HepG2 (cell line): Measurements from ENCODE around the gene HTR3C. TPM values are rescaled to one million over a fixed set of nuclear protein-coding genes. Genes with fewer than 3 reads are reported as not detected.

ENCODE experiments used
- ATAC-seq: fragments of 200-7000 bp; cut with Tn5 transposase; 3 replicates; pipeline ENCODE4 v1.9.1; 2020; ENCODE audit warnings: mild to moderate bottlenecking, moderate library complexity
- BruUV-seq: library from RNA; stranded (reverse); fragments of 400-500 nt; replicated peaks from 2 replicates; lab custom pipeline; 2021; lab: Mats Ljungman, UMichigan
- CTCF ChIA-PET: fragments of 300-600 bp; formaldehyde crosslinking; extraction: SDS; loops from one replicate; lab custom pipeline; 2021; ENCODE audit warnings: low total read pairs, inconsistent platforms, low intra/inter-chr PET ratio; lab: Yijun Ruan, JAX
- POLR2A ChIA-PET: fragments of 350-600 bp; sonication (Branson Sonifier 250); formaldehyde crosslinking; loops from one replicate; lab custom pipeline; 2020; ENCODE audit warnings: antibody characterized with exemption, inconsistent platforms; lab: Yijun Ruan, JAX
- DNase-seq: peaks from one replicate; pipeline ENCODE4 v3.0.0-alpha.2; 2015; ENCODE audit warnings: low spot score
- FAIRE-seq: peaks from 3 replicates; lab custom pipeline; 2011; peaks lifted over from hg19 to GRCh38; lab: Jason Lieb, UNC
- H2AFZ ChIP-seq: one replicate; pipeline ENCODE4 v1.6.1; 2011; ENCODE audit warnings: low read length, inconsistent platforms
- H3K27ac ChIP-seq: fragments of 300-600 bp; 3 replicates; pipeline ENCODE4 v1.8.0; 2011; ENCODE audit warnings: mixed run types, mild to moderate bottlenecking, mixed read lengths, low read length, inconsistent platforms; ENCODE audit not compliant: insufficient read depth; ENCODE audit errors: extremely low read length
- H3K27me3 ChIP-seq, 2 experiments: fragments of 200-600 bp in 1 of 2; 2 replicates in 1 of 2; 3 replicates in 1 of 2; pipeline versions ENCODE4 v1.6.0 to v1.8.0; 2011; ENCODE audit warnings: low read length in 2 of 2, mild to moderate bottlenecking in 2 of 2, moderate library complexity in 2 of 2, inconsistent platforms in 1 of 2; ENCODE audit not compliant: insufficient read depth in 2 of 2, control insufficient read depth in 1 of 2
- H3K36me3 ChIP-seq, 2 experiments: fragments of 200-600 bp in 1 of 2; replicated peaks in 1 of 2; 2 replicates in 1 of 2; 3 replicates in 1 of 2; pipeline versions ENCODE4 v1.5.1 to v1.8.0; 2011; ENCODE audit warnings: low read length in 2 of 2, inconsistent platforms in 1 of 2; ENCODE audit not compliant: insufficient read depth in 2 of 2, control insufficient read depth in 1 of 2
- H3K4me1 ChIP-seq: 2 replicates; pipeline ENCODE4 v1.5.1; 2012; ENCODE audit warnings: low read length, inconsistent platforms; ENCODE audit not compliant: insufficient read depth
- H3K4me2 ChIP-seq: 2 replicates; pipeline ENCODE4 v1.6.0; 2011; ENCODE audit warnings: low read depth, low read length, inconsistent platforms
- H3K4me3 ChIP-seq, 3 experiments: fragments of 200-600 bp in 1 of 3; sonication (generic), shearing (Covaris generic) in 1 of 3; replicated peaks in 1 of 3; 2 replicates each; pipeline ENCODE4 v1.5.1; 2011 to 2016; ENCODE audit warnings: low read length in 3 of 3, inconsistent platforms in 2 of 3, low read depth in 2 of 3, mild to moderate bottlenecking in 2 of 3, control low read depth in 1 of 3, mixed read lengths in 1 of 3; ENCODE audit not compliant: insufficient read depth in 1 of 3
- H3K79me2 ChIP-seq: one replicate; pipeline ENCODE4 v1.6.1; 2011; ENCODE audit warnings: low read length, inconsistent platforms; ENCODE audit not compliant: insufficient read depth
- H3K9ac ChIP-seq: 2 replicates; pipeline ENCODE4 v1.6.0; 2011; ENCODE audit warnings: mild to moderate bottlenecking, low read depth, low read length, inconsistent platforms; ENCODE audit not compliant: insufficient read depth
- H3K9me3 ChIP-seq: 2 replicates; pipeline ENCODE4 v1.5.1; 2012; ENCODE audit warnings: mild to moderate bottlenecking, low read length
- H4K20me1 ChIP-seq: 2 replicates; pipeline ENCODE4 v1.6.0; 2011; ENCODE audit warnings: inconsistent platforms, mild to moderate bottlenecking, low read length, moderate library complexity; ENCODE audit not compliant: insufficient read depth
- EEA1 ChIP-seq: sonication (generic); formaldehyde crosslinking; IDR thresholded peaks from 2 replicates; pipeline ENCODE4 v1.5.1; 2020; ENCODE audit warnings: mild to moderate bottlenecking, missing genetic modification reagents, borderline replicate concordance
- EP300 ChIP-seq, 3 experiments: sonication (generic) in 1 of 3; formaldehyde crosslinking in 1 of 3; IDR thresholded peaks; 2 replicates each; pipeline versions ENCODE4 v1.5.1 to v1.6.1; 2011 to 2020; ENCODE audit warnings: low read depth in 2 of 3, low read length in 2 of 3, borderline replicate concordance in 1 of 3, improper control_type of control experiment in 1 of 3, mild to moderate bottlenecking in 1 of 3, missing genetic modification reagents in 1 of 3, moderate library complexity in 1 of 3
- ERF ChIP-seq: IDR thresholded peaks from 2 replicates; pipeline ENCODE4 v1.6.1; 2018; ENCODE audit warnings: missing biosample characterization, missing genetic modification reagents
- FIP1L1 ChIP-seq: fragments of 200-400 bp; formaldehyde crosslinking; IDR thresholded peaks from 2 replicates; pipeline ENCODE4 v1.6.1; 2018; ENCODE audit warnings: low read depth, mild to moderate bottlenecking, low read length, moderate library complexity, borderline replicate concordance; ENCODE audit not compliant: insufficient read depth
- FOXO1 ChIP-seq: sonication (generic); formaldehyde crosslinking; IDR thresholded peaks from 2 replicates; pipeline ENCODE4 v1.4.0; 2020; ENCODE audit warnings: missing genetic modification reagents
- ISX ChIP-seq: sonication (generic); formaldehyde crosslinking; conservative IDR thresholded peaks from 2 replicates; pipeline ENCODE4 v1.5.0; 2020; ENCODE audit warnings: missing genetic modification reagents
- MIER2 ChIP-seq: IDR thresholded peaks from 2 replicates; pipeline ENCODE4 v1.6.1; 2016; ENCODE audit warnings: missing biosample characterization, missing genetic modification reagents
- NCOR1 ChIP-seq: fragments of 200-600 bp; sonication (generic); IDR thresholded peaks from 2 replicates; pipeline ENCODE4 v1.7.0; 2017; ENCODE audit warnings: antibody characterized with exemption, low read length, borderline replicate concordance
- ONECUT2 ChIP-seq: sonication (generic); formaldehyde crosslinking; IDR thresholded peaks from 2 replicates; pipeline ENCODE4 v1.4.0; 2020; ENCODE audit warnings: missing genetic modification reagents
- SAFB2 ChIP-seq: sonication (generic); formaldehyde crosslinking; IDR thresholded peaks from 2 replicates; pipeline ENCODE4 v1.5.1; 2020; ENCODE audit warnings: missing genetic modification reagents, low read depth, mild to moderate bottlenecking, borderline replicate concordance
- ZBTB42 ChIP-seq: sonication (generic); formaldehyde crosslinking; IDR thresholded peaks from 2 replicates; pipeline ENCODE4 v1.5.0; 2020; ENCODE audit warnings: mild to moderate bottlenecking, missing genetic modification reagents
- ZNF503 ChIP-seq: sonication (generic); formaldehyde crosslinking; IDR thresholded peaks from 2 replicates; pipeline ENCODE4 v1.4.0; 2020; ENCODE audit warnings: missing genetic modification reagents
- ZNF792 ChIP-seq: IDR thresholded peaks from 2 replicates; pipeline ENCODE4 v1.6.1; 2016
- WGBS: methylation state at CpG from one replicate; pipeline ENCODE4 v1.1.6; 2017; ENCODE audit warnings: low lambda C conversion rate; 5-methylcytosine and 5-hydroxymethylcytosine counted together
- in situ Hi-C: cut with HindIII; loops from 2 replicates; pipeline ENCODE4 v1.10.0; 2017; ENCODE audit warnings: low pct_unique_long_range_greater_than_20kb; ENCODE audit not compliant: extremely low pct_ligation_motif_present
- intact Hi-C: fragments of 100-400 bp; cut with micrococcal nuclease; formaldehyde crosslinking; loops from one replicate; pipeline ENCODE4 v1.10.0; 2022; ENCODE audit not compliant: unreplicated experiment
- polyA plus RNA-seq, 8 experiments: library from polyadenylated mRNA; depleted of rRNA in 3 of 8; stranded (reverse) in 7 of 8; unstranded in 1 of 8; fragments of >200 nt; fragmentation: Illumina TruSeq in 4 of 8; extraction: Trizol in 4 of 8; gene quantifications; 2 replicates each; pipeline versions ENCODE4 v1.2.1 to v1.2.3, GENCODE V29; 2011 to 2016; ENCODE audit warnings: low read depth in 4 of 8, missing spikeins in 1 of 8, mixed read lengths in 1 of 8; ENCODE audit not compliant: insufficient read depth in 1 of 8
- total RNA-seq, 5 experiments: library from RNA; depleted of rRNA; stranded (reverse); fragments of >200 nt; fragmentation: Illumina TruSeq; extraction: Trizol; gene quantifications; 2 replicates each; pipeline ENCODE4 v1.2.3, GENCODE V29; 2016; ENCODE audit warnings: low read depth in 1 of 5

Gene HTR3C
- total and polyA plus RNA-seq, 2 of the 13 experiments (the other 11 are each of a cell fraction or from before 2014, with no cell fraction given), result not detected

GRCh38 chr3:184050217-184050847 is 2.5 kb upstream of the HTR3C start (continued):
- TF ChIP-seq MIER2 (CRISPR knock-in tag) (no peak), ISX (CRISPR knock-in tag) (no peak), ZBTB42 (CRISPR knock-in tag) (no peak), FIP1L1 (no peak), ONECUT2 (no peak), SAFB2 (CRISPR knock-in tag) (no peak), NCOR1 (no peak)

GRCh38 chr3:184058029-184058428 is 5.2 kb downstream of the HTR3C start:
- peaks cover 0 to 16% of the 10 kb centered on the region in 2 experiments; a peak in 3 of 5 replicates for H3K27me3 ChIP-seq
- ATAC-seq, result no peak
- H3K27ac ChIP-seq, result no peak overlapping the region
- no peaks in the 10 kb centered on the region for H3K4me1 ChIP-seq
- no peak overlapping the region for H2AFZ ChIP-seq
- 22% methylated on average over 9 of the region's 9 CpGs for WGBS
- H3K9ac ChIP-seq, result no peak overlapping the region
- H3K36me3 ChIP-seq, result no peaks in the 10 kb centered on the region
- intact Hi-C loops, result no loop called here
- POLR2A ChIA-PET, result no interaction called here
- in situ Hi-C loops, result no loop called here
- TF ChIP-seq ZNF503 (CRISPR knock-in tag) (no peak), ERF (CRISPR knock-in tag) (no peak), ZNF792 (CRISPR knock-in tag) (no peak), EEA1 (CRISPR knock-in tag) (no peak), FOXO1 (CRISPR knock-in tag) (no peak), EP300 (IDR thresholded peaks at IDR 0.05; ENCODE audit: low read depth in 2 of 2, low read length in 2 of 2) (no peak), EP300 (CRISPR knock-in tag; IDR thresholded peaks at IDR 0.05; ENCODE audit: borderline replicate concordance) (no peak)
- no TSS peak for BruUV-seq
- DNase-seq, result no peak
- no peak overlapping the region for H3K4me3 ChIP-seq
- FAIRE-seq, result no peak
- H4K20me1 ChIP-seq, result no peaks in the 10 kb centered on the region
- CTCF ChIA-PET, result no interaction called here
- no peak overlapping the region for H3K4me2 ChIP-seq
- H3K9me3 ChIP-seq, result no peaks in the 10 kb centered on the region
- H3K79me2 ChIP-seq, result no peaks in the 10 kb centered on the region
